SK-N-SH (cell line): ENCODE results near the gene ITGA8.

Source experiments
- CTCF ChIP-seq: fragments of 200-600 bp; sonication (generic); IDR thresholded peaks from 2 replicates; pipeline ENCODE4 v1.6.1; 2017; ENCODE audit warnings: antibody characterized with exemption, mild to moderate bottlenecking, moderate library complexity
- EP300 ChIP-seq, 2 experiments: IDR thresholded peaks; 2 replicates each; pipeline versions ENCODE4 v1.4.0 to v1.6.1; 2012; ENCODE audit warnings: borderline replicate concordance in 1 of 2, low read depth in 1 of 2, low read length in 1 of 2
- JUND ChIP-seq: IDR thresholded peaks from 2 replicates; pipeline ENCODE4 v1.4.0; 2012
- MAX ChIP-seq: IDR thresholded peaks from 2 replicates; pipeline ENCODE4 v1.4.0; 2012; ENCODE audit warnings: low read depth
- RFX5 ChIP-seq: IDR thresholded peaks from 2 replicates; pipeline ENCODE4 v1.6.1; 2012; ENCODE audit warnings: mild to moderate bottlenecking, improper control_type of control experiment, low read length
- TEAD4 ChIP-seq: IDR thresholded peaks from 2 replicates; pipeline ENCODE4 v1.4.0; 2012; ENCODE audit warnings: mild to moderate bottlenecking, borderline replicate concordance; ENCODE audit not compliant: insufficient read depth
- USF2 ChIP-seq: fragments of 150-350 bp; IDR thresholded peaks from 2 replicates; pipeline ENCODE4 v1.6.1; 2017; ENCODE audit warnings: antibody characterized with exemption, low read length, low read depth, borderline replicate concordance
- ZBTB33 ChIP-seq: IDR thresholded peaks from 2 replicates; pipeline ENCODE4 v1.4.0; 2012; ENCODE audit warnings: low read depth, borderline replicate concordance

- TF ChIP-seq MAX, result no peak
- no peak for TF ChIP-seq CTCF
- TF ChIP-seq USF2, result no peak
- TF ChIP-seq TEAD4, result no peak
- no peak for TF ChIP-seq RFX5
- TF ChIP-seq ZBTB33, result no peak
- no peak for TF ChIP-seq EP300 (IDR thresholded peaks at IDR 0.05; ENCODE audit: borderline replicate concordance in 1 of 2, low read depth in 1 of 2, low read length in 1 of 2)
- TF ChIP-seq JUND, result no peak
Observed at GRCh38 chr10:15572531-15573045, 147.1 kb downstream of the ITGA8 start.
